Endothelial cell (in vitro differentiated cells): ENCODE data around the gene JAZF1. TPM values are rescaled to one million over a fixed set of nuclear protein-coding genes. Genes with fewer than 3 reads are reported as not detected.
A peak's percentile ranks its signal among the peaks of the same experiment; 100 is the strongest.

Experiments
- DNase-seq: peaks from one replicate; pipeline ENCODE4 v3.0.0; 2021; ENCODE audit warnings: low spot score
- H3K27ac Mint-ChIP-seq: one replicate; pipeline ENCODE4 v1.8.0; 2021; ENCODE audit warnings: mixed read lengths, inconsistent platforms; ENCODE audit not compliant: unreplicated experiment
- H3K27me3 Mint-ChIP-seq: one replicate; pipeline ENCODE4 v1.8.0; 2021; ENCODE audit warnings: mild to moderate bottlenecking, moderate library complexity, mixed read lengths, inconsistent platforms; ENCODE audit not compliant: unreplicated experiment
- H3K36me3 Mint-ChIP-seq: one replicate; pipeline ENCODE4 v1.8.0; 2021; ENCODE audit warnings: mild to moderate bottlenecking, low read depth, mixed read lengths, inconsistent platforms; ENCODE audit not compliant: unreplicated experiment
- H3K4me1 Mint-ChIP-seq: one replicate; pipeline ENCODE4 v1.8.0; 2021; ENCODE audit warnings: mild to moderate bottlenecking, mixed read lengths, inconsistent platforms; ENCODE audit not compliant: unreplicated experiment
- H3K4me3 Mint-ChIP-seq: one replicate; pipeline ENCODE4 v1.8.0; 2021; ENCODE audit warnings: mild to moderate bottlenecking, mixed read lengths, inconsistent platforms; ENCODE audit not compliant: unreplicated experiment
- H3K9me3 Mint-ChIP-seq: one replicate; pipeline ENCODE4 v1.8.0; 2021; ENCODE audit warnings: mixed read lengths, inconsistent platforms; ENCODE audit not compliant: unreplicated experiment
- total RNA-seq: library from RNA; stranded (reverse); fragmentation: NEBNext Ultra II Directional; extraction: Animal tissue kit (Norgen Biotek cat#: 25700); gene quantifications from one replicate; pipeline ENCODE4 v1.2.1, GENCODE V29; 2021; ENCODE audit not compliant: unreplicated experiment
- TF ChIP-seq, protein P1 (sequence below): fragments of 200-600 bp; sonication (generic); IDR thresholded peaks from one replicate; pipeline ENCODE4 v1.5.0; 2021; ENCODE audit warnings: antibody characterized with exemption; ENCODE audit not compliant: unreplicated experiment

Gene JAZF1
- total RNA-seq, 1 donor from 2014 or later = 8.5 TPM

DNA sequence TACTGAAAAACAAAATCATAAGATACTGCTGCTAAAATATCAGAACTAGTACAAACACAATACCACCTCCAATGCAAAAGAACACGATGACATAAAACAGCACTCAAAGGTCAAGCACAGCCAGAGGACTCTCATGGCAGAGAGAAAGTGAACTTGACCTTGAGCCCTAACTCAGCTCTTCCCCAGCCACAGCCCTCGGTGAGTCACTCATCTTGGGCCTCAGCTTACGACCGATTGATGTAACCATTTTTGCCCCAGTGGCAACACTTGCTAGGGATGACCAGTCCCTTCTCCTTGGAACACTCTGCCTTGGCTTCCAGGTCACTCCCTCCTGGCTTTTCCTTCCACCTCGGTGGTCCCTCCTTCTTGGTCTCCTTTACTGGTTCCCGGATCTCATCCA lies 77.8 kb downstream of the JAZF1 start:
- TF ChIP-seq, protein P1, sequence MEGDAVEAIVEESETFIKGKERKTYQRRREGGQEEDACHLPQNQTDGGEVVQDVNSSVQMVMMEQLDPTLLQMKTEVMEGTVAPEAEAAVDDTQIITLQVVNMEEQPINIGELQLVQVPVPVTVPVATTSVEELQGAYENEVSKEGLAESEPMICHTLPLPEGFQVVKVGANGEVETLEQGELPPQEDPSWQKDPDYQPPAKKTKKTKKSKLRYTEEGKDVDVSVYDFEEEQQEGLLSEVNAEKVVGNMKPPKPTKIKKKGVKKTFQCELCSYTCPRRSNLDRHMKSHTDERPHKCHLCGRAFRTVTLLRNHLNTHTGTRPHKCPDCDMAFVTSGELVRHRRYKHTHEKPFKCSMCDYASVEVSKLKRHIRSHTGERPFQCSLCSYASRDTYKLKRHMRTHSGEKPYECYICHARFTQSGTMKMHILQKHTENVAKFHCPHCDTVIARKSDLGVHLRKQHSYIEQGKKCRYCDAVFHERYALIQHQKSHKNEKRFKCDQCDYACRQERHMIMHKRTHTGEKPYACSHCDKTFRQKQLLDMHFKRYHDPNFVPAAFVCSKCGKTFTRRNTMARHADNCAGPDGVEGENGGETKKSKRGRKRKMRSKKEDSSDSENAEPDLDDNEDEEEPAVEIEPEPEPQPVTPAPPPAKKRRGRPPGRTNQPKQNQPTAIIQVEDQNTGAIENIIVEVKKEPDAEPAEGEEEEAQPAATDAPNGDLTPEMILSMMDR = no peak
- DNase-seq = no peak
- Mint-ChIP-seq H3K4me3 (no peak overlapping the region), H3K9me3 (no peaks in the 10 kb centered on the region), H3K4me1 (peaks cover 2% of the 10 kb centered on the region), H3K36me3 (no peaks in the 10 kb centered on the region), H3K27ac (no peak overlapping the region), H3K27me3 (peaks cover 3% of the 10 kb centered on the region)

DNA sequence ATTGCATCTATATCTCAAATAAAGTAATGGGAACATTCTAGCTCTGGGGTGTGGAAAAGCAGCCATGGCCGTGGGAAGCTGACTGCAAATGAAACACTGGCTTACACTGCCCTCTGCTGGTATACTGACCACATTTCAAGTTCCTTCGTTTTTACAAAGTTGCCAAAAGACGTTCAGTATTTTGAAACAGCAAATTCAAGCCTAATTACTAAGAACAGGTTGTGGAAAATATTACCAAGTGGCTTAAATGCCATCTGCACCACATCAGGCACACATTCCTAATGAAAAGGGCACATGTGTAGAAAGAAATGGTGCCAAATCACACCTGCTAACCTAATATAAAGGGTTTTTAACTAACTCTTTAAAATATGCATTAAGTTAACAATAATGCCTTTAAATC lies 83.9 kb downstream of the JAZF1 start:
- H3K4me3 Mint-ChIP-seq = no peak overlapping the region
- no peaks in the 10 kb centered on the region for H3K4me1 Mint-ChIP-seq
- peak; percentile 58 for DNase-seq
- no peaks in the 10 kb centered on the region for H3K36me3 Mint-ChIP-seq
- no peak overlapping the region for H3K27ac Mint-ChIP-seq
- no peaks in the 10 kb centered on the region for H3K9me3 Mint-ChIP-seq
- TF ChIP-seq, protein P1 = peak; percentile 92
- H3K27me3 Mint-ChIP-seq = peaks cover 1% of the 10 kb centered on the region

DNA sequence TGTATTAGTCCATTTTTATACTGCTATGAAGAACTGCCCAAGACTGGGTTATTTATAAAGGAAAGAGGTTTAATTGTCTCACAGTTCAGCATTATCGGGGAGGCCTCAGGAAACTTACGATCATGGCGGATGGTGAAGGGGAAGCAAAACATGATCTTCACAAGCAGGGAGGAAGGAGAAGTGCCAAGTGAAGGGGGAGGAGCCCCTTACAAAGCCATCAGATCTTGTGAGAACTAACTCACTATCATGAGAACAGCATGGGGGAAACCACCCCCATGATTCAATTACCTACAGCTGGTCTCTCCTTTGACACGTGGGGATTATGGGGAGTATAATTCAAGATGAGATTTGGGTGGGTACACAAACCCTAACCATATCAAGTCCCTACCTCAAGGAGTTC lies 85.4 kb downstream of the JAZF1 start:
- Mint-ChIP-seq H3K4me3 (no peak overlapping the region), H3K4me1 (no peaks in the 10 kb centered on the region), H3K36me3 (no peaks in the 10 kb centered on the region), H3K27ac (no peak overlapping the region), H3K27me3 (no peaks in the 10 kb centered on the region), H3K9me3 (no peaks in the 10 kb centered on the region)
- TF ChIP-seq, protein P1 = no peak
- DNase-seq = no peak

DNA sequence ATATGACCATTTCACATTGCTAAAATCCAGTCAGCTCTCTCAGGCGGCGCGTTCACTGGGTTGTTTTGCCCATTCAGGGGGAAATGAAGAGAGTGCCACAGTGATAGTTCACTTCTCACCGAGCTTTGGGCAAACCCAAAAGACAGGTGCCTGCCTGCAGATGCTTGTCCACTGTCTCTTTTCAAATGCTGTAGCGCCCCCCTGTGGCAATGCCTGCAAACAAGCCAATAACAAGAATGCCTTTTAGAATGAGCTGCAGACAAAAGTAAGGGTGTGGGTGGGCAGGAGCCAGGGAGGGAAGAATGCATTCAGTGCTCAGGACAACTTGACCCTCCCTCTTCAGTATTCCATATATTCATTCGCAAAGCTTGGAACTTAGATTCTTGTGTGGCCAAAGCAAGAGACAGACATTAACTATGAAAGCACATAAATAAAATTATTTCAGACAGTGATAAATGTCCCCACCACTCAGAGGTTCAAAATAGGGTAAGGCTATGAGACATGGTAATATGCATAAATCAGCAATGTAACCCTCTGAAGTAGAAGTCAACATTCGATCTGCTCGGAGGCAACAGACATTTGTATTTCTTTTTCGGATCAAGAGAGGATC lies 86.9 kb downstream of the JAZF1 start:
- TF ChIP-seq, protein P1 = peak; percentile 87
- no peaks in the 10 kb centered on the region for H3K9me3 Mint-ChIP-seq
- no peaks in the 10 kb centered on the region for H3K36me3 Mint-ChIP-seq
- H3K27me3 Mint-ChIP-seq = no peaks in the 10 kb centered on the region
- DNase-seq = peak; percentile 88
- no peak overlapping the region for H3K27ac Mint-ChIP-seq
- H3K4me1 Mint-ChIP-seq = no peaks in the 10 kb centered on the region
- no peak overlapping the region for H3K4me3 Mint-ChIP-seq

DNA sequence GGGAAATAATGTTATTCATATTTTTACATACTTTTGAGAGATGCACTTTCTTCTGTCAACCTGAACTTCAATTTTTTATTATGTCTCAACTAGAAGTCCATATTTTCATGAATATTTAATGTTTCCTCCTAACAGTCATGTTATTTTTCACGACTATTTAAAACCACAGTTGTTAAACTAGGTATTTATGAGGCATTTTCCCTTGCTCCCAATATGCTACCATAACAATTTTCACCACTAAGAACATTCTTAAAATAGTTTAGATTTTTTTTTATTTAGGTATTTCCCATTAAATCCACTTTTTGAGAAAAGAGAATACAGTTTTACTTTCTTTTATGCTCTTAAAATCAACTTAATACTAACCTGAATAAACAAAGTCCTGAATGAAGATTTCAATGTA lies 89.4 kb downstream of the JAZF1 start:
- Mint-ChIP-seq H3K27me3 (no peaks in the 10 kb centered on the region), H3K4me3 (no peak overlapping the region)
- TF ChIP-seq, protein P1 = no peak

More for the DNA sequence above, 89.4 kb downstream of the JAZF1 start:
- no peaks in the 10 kb centered on the region for H3K36me3 Mint-ChIP-seq
- no peak overlapping the region for H3K27ac Mint-ChIP-seq
- no peaks in the 10 kb centered on the region for H3K9me3 Mint-ChIP-seq
- H3K4me1 Mint-ChIP-seq = no peaks in the 10 kb centered on the region
- no peak for DNase-seq
